Astrocyte of the spinal cord (primary cell): ENCODE data around the gene POLR3B.
"Not testable (repeated sequence)": the region's sequence is repeated elsewhere in the genome, so short reads cannot be mapped to it uniquely, and the experiment has no call there.

Source experiments
- DNase-seq: peaks from one replicate; pipeline ENCODE4 v3.0.0; 2011; ENCODE audit warnings: low read depth, low spot score
- H3K4me3 ChIP-seq: 2 replicates; pipeline ENCODE4 v1.5.1; 2011; ENCODE audit warnings: low read depth, mild to moderate bottlenecking, low read length, moderate library complexity
- CTCF ChIP-seq: IDR thresholded peaks from 2 replicates; pipeline ENCODE4 v1.5.1; 2012; ENCODE audit warnings: low read depth, mild to moderate bottlenecking, low read length, inconsistent platforms
- in situ Hi-C: cut with HindIII; loops from 2 replicates; pipeline ENCODE4 v1.10.0; 2017; ENCODE audit warnings: low sequenced_read_pairs

The POLR3B gene

GRCh38 chr12:106369624-106370346 lies 12.2 kb downstream of the POLR3B start:
- no peak overlapping the region for H3K4me3 ChIP-seq
- TF ChIP-seq CTCF = no peak
- in situ Hi-C loops = no loop called here
- peak; percentile 72 for DNase-seq

- no peak overlapping the region for H3K4me3 ChIP-seq
- in situ Hi-C loops = no loop called here
- DNase-seq = no peak
- TF ChIP-seq CTCF = no peak
Observed at GRCh38 chr12:106378788-106379187, 21.2 kb downstream of the POLR3B start.

DNA sequence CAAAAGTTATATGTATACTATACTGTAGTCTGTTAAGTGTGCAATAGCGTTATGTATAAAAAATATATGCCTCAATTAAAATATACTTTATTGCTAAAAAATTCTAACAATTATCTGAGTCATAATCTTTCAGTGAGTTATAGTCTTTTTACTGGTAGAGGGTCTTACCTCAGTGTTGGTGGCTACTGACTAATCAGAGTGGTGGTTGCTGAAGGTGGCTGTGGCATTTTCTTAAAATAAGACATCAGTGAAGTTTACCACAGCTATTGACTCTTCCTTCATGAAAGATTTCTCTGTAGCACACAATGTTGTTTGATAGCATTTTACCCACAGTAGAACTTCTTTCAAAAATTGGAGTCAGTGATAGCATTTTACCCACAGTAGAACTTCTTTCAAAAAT lies 23.4 kb downstream of the POLR3B start:
- in situ Hi-C loops = no loop called here
- TF ChIP-seq CTCF = no peak
- no peak overlapping the region for H3K4me3 ChIP-seq
- no peak for DNase-seq

DNA sequence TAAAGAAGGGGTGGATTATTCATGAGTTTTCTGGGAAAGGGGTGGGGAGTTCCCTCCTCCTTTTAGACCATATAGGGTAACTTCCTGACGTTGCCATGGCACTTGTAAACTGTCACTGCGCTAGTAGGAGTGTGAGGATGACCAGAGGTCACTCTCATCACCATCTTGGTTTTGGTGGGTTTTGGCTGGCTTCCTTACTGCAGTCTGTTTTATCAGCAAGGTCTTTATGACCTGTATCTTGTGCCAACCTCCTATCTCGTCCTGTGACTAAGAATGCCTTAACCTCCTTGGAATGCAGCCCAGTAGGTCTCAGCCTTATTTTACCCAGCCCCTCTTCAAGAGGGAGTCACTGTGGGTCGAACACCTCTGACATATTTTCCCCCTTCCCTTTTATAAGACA lies 24.3 kb downstream of the POLR3B start:
- H3K4me3 ChIP-seq, DNase-seq, in situ Hi-C loops: not testable (repeated sequence)

DNA sequence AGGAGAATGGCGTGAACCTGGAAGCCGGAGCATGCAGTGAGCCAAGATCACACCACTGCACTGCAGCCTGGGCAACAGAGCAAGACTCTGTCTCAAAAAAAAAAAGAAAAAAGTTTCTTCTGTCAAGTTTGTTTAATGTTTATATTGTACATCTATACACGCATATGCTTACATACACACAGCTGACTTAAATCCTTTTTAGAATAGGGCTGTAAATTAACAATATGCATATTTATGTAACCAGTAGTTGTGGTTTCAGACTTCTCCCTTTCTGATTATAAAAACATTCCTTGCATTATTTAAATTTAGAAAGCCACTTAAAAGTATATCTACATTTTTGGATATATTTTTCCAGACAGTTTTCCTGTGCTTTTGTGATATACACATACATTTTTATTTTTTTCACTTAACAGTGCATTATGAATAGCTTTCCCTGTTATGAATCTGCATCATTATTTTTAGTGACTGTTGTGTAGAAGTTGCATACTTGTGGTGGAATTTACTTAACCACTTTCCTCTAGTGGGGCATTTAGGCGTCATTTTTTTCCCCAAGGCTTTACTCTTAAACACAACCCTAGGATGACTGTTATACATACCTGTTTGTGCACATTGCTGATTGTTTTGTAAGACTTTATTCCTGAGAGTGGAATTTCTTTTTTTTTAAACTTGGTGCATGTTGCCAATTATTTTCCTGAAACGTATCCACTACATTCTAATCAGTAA lies 29.4 kb downstream of the POLR3B start:
- DNase-seq = peak; percentile 37
- in situ Hi-C loops = no loop called here
- TF ChIP-seq CTCF = no peak
- H3K4me3 ChIP-seq = no peak overlapping the region

- no peak overlapping the region for H3K4me3 ChIP-seq
- in situ Hi-C loops = no loop called here
- no peak for TF ChIP-seq CTCF
- DNase-seq = no peak
Observed at GRCh38 chr12:106387848-106388377, 30.4 kb downstream of the POLR3B start.

DNA sequence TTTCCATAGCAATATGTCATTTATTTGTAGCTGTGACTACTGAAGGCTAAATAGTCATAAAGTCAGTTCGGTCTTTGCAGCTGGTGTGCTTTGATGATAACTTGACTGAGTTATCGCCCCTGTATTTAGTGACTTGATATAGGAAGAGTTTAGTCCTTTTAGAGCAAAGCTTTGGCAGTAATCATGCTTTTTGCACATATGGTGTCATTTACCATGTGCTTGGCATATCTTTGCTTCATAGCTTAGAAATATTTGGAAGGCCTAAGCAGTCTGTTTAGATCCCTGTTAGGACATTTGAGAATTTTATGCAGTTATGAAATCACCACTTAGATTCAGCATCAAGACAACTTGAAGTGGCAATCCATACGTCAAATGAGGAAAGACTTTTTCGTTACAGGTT lies 31.6 kb downstream of the POLR3B start:
- H3K4me3 ChIP-seq = no peak overlapping the region
- in situ Hi-C loops = no loop called here
- TF ChIP-seq CTCF = no peak
- no peak for DNase-seq
